Measurements from ENCODE around the gene DNAH12. TPM values are rescaled to one million over a fixed set of nuclear protein-coding genes. Genes with fewer than 3 reads are reported as not detected.
"Not testable (repeated sequence)": the region's sequence is repeated elsewhere in the genome, so short reads cannot be mapped to it uniquely, and the experiment has no call there.

Gene DNAH12
- polyA plus RNA-seq, 2 of the 4 experiments (the other 2 are of a cell fraction), result 0.05 to 0.09 TPM

- no peak overlapping the region for H3K4me3 ChIP-seq
- TF ChIP-seq FOSL2 (IDR thresholded peaks at IDR 0.05), result no peak
- TF ChIP-seq FOSL2 (CRISPR knock-in tag; IDR thresholded peaks at IDR 0.05), result no peak
- no peak for TF ChIP-seq MAFK (IDR thresholded peaks at IDR 0.05; ENCODE audit: partially characterized antibody)
- TF ChIP-seq HOXB5 (CRISPR knock-in tag; IDR thresholded peaks at IDR 0.05), result no peak
- no peak for TF ChIP-seq HOXB13 (CRISPR knock-in tag; IDR thresholded peaks at IDR 0.05; ENCODE audit: low read depth)
- no peak for TF ChIP-seq POLR2A (IDR thresholded peaks at IDR 0.05; ENCODE audit: low read length)
- no peak for TF ChIP-seq ZFP36 (IDR thresholded peaks at IDR 0.05; ENCODE audit: borderline replicate concordance, partially characterized antibody)
- no peak for TF ChIP-seq REST (IDR thresholded peaks at IDR 0.05)
- no peak for TF ChIP-seq POLR2AphosphoS2 (conservative IDR thresholded peaks at IDR 0.05; ENCODE audit: low read length)
- TF ChIP-seq BCL3 (IDR thresholded peaks at IDR 0.05), result no peak
- TF ChIP-seq CHD2 (IDR thresholded peaks at IDR 0.05; ENCODE audit: low read length, partially characterized antibody), result no peak
- TF ChIP-seq RARB (CRISPR knock-in tag; IDR thresholded peaks at IDR 0.05), result no peak
- TF ChIP-seq RFX5 (IDR thresholded peaks at IDR 0.05), result no peak
- TF ChIP-seq, protein P1, sequence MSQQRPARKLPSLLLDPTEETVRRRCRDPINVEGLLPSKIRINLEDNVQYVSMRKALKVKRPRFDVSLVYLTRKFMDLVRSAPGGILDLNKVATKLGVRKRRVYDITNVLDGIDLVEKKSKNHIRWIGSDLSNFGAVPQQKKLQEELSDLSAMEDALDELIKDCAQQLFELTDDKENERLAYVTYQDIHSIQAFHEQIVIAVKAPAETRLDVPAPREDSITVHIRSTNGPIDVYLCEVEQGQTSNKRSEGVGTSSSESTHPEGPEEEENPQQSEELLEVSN (IDR thresholded peaks at IDR 0.05; ENCODE audit: borderline replicate concordance, low read depth), result no peak
- no peak for TF ChIP-seq NR3C1 (IDR thresholded peaks at IDR 0.05)
- ChIA-PET POLR2A (no interaction called here), CTCF (no interaction called here)
- H3K27ac ChIP-seq, result no peak overlapping the region
- H3K4me2 ChIP-seq, result no peak overlapping the region
- ATAC-seq (no peak), DNase-seq (ENCODE audit: low read depth in 1 of 2, low spot score in 1 of 2) (no peak), FAIRE-seq (no peak)
- 8% methylated on average over 1 of the region's 1 CpG for WGBS (ENCODE audit: missing lambda C conversion rate)
- H3K4me1 ChIP-seq, result no peaks in the 10 kb centered on the region
- no peaks in the 10 kb centered on the region for H3K9me3 ChIP-seq
Measured at GRCh38 chr3:57350271-57350670, 193.9 kb downstream of the DNAH12 start.

DNA sequence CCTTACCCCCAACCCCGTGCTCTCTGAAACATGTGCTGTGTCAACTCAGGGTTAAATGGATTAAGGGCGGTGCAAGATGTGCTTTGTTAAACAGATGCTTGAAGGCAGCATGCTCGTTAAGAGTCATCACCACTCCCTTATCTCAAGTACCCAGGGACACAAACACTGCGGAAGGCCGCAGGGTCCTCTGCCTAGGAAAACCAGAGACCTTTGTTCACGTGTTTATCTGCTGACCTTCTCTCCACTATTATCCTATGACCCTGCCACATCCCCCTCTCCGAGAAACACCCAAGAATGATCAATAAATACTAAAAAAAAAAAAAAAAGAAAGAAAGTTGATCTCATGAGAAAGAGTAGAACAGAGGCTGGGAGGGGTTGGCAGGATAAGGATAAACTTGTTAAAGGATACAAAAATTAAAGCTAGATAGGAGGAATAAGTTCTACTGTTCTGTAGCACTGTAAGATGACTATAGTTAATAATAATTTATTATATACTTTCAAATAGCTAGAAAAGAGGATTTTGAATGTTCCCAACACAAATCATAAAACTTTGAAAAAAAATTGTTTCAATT is 205.0 kb downstream of the DNAH12 start:
- H3K4me1 ChIP-seq; H3K4me2 ChIP-seq; POLR2A ChIA-PET; ATAC-seq; H3K9me3 ChIP-seq; H3K27ac ChIP-seq; DNase-seq (ENCODE audit: low read depth in 1 of 2, low spot score in 1 of 2); FAIRE-seq; CTCF ChIA-PET; H3K4me3 ChIP-seq: not testable (repeated sequence)
- WGBS (ENCODE audit: missing lambda C conversion rate), result 38% methylated on average over 7 of the region's 7 CpGs

- CTCF ChIA-PET; DNase-seq (ENCODE audit: low read depth in 1 of 2, low spot score in 1 of 2); FAIRE-seq; H3K27ac ChIP-seq; H3K9me3 ChIP-seq; ATAC-seq; H3K4me2 ChIP-seq; POLR2A ChIA-PET; H3K4me1 ChIP-seq; H3K4me3 ChIP-seq: not testable (repeated sequence)
- 72% methylated on average over 7 of the region's 40 CpGs for WGBS (ENCODE audit: missing lambda C conversion rate)
Measured at GRCh38 chr3:57338272-57339070, 205.7 kb downstream of the DNAH12 start.

All from A549 (cell line).